HG03342 (cell line): ENCODE data around the gene HS3ST2.
"Not testable (repeated sequence)": the region's sequence is repeated elsewhere in the genome, so short reads cannot be mapped to it uniquely, and the experiment has no call there.

Experiments used
- ATAC-seq: cut with Tn5 transposase; IDR thresholded peaks from one replicate; pipeline ENCODE4 v1.9.1; 2021; ENCODE audit warnings: mild to moderate bottlenecking, moderate library complexity; ENCODE audit not compliant: unreplicated experiment

The HS3ST2 gene

GRCh38 chr16:22871861-22872260 lies 57.9 kb downstream of the HS3ST2 start:
- no peak for ATAC-seq

GRCh38 chr16:22874394-22874793 lies 60.4 kb downstream of the HS3ST2 start:
- no peak for ATAC-seq

DNA sequence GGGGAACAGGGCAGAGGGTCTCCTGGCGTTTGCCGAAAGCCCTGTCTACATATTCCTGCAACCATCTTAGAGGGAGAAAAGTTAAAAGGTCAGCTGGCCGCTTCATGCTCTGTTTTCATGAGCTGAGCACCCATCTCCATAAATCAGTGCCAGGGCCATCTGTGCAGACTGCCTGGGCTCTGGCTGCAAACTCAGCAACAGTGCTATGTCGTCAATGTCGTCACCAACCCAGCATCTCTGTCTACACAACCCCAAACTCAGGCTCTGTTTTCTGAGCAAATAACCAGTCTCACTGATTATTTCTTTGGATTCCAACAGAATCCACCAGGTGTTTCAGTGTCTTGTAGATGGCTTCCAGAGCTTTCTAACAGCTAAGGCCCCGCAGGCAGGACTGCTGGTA lies 65.0 kb downstream of the HS3ST2 start:
- no peak for ATAC-seq

DNA sequence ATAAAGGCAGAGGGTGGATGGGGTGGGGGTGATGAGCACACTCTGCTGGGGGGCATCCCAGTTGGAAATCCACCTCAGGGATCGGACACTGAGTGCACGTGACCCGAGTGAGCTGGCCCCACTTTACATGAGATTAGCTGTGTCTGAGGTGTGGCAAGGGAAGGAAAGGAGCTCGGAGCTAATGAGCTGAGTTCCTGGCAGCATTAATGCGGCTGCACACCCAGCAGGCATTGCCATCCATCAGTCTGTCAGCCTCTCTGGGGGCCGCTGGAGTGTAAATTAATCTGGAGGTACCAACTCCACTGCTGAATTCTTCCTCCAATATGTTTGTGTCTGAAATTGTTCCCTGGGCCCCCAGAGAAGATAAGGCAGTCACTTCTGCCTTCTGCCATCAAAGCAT lies 65.5 kb downstream of the HS3ST2 start:
- ATAC-seq = no peak

GRCh38 chr16:22882981-22883380 lies 69.0 kb downstream of the HS3ST2 start:
- ATAC-seq = no peak

DNA sequence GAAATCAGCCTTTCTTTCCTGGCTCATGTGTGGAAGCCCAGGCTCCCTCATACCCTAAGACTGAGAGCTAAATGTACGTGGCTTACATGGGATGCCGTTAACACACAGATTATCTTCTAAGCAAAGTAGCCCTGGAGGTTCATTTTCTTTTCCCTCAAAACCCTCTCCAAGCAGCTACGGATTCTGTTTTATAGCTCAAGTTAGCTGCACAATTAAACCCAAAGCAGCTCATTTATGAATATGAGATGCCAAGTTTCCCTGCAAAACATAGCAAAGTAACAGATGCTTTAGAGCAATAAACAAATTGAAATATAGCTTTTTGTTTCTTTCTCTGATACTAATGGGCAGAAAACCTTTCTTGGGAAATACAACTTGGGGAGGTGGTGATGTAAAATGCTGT lies 72.0 kb downstream of the HS3ST2 start:
- ATAC-seq = no peak

GRCh38 chr16:22886927-22887326 lies 73.0 kb downstream of the HS3ST2 start:
- ATAC-seq = no peak

GRCh38 chr16:22887445-22887844 lies 73.5 kb downstream of the HS3ST2 start:
- ATAC-seq = no peak

GRCh38 chr16:22888791-22889190 lies 74.8 kb downstream of the HS3ST2 start:
- ATAC-seq = no peak

DNA sequence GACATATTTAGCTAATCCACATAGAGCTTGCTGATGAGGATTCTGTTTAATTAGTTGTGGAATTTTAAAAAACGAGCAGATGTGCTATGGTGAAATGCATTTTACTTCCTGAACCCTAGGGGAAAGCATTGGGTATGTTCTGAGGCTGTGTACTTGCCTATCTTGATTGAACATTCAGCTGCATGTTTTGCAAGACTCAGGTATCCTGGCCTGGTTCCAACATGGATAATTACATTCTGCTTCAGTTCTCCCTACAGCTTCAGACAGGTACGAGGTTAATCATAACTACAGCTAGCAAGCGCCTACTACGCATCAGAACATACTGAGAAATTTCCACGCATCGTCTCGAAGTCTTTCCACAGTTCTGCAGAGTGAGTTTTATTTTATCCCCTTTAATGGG lies 77.0 kb downstream of the HS3ST2 start:
- no peak for ATAC-seq

- no peak for ATAC-seq
These were observed 83.2 kb downstream of the HS3ST2 start for GRCh38 chr16:22897184-22897583.

- no peak for ATAC-seq
These were observed 84.2 kb downstream of the HS3ST2 start for GRCh38 chr16:22898131-22898530.

DNA sequence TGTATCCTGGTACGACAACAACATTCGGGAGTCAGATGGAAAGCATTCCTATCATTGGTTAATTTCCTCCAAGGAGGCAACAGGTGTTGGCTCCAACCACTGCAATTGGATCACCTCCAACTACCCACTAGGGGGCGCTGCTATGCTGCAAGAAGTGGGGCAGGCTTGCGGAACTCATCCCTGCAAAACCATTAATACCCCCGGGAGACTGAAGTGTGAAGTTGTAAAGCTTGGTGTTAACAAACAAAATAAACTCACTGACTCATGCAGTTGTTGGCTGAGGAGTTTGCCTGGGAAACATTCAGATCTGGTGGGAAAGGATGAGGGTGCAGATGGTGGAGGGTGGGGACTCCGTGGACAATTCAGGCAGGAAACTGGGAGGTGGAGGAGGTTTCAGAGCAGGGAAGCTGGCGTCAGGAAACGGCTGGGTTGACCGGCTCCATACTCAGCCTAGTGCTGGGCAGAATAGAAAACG lies 84.9 kb downstream of the HS3ST2 start:
- ATAC-seq = no peak

GRCh38 chr16:22899567-22899966 lies 85.6 kb downstream of the HS3ST2 start:
- ATAC-seq = not testable (repeated sequence)

- no peak for ATAC-seq
These were observed 86.9 kb downstream of the HS3ST2 start for GRCh38 chr16:22900863-22901262.

DNA sequence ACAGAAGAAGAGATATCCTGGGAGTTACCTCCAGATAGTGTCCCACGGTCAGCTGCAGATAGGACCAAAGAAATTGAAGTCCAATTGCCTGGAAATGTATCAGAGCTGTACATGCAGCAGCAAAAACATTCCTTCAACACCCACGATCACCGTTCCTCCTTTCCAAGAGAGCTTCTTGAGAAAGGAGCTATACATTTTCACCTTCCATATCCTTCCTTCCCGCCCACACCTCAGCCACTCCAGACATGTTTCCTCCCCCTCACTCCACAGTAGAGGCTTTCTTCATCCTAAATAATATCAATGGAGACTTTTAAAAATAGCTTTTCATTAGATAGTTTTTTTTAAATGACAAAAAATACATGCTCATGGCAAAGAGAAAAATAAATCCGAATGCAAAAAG lies 87.6 kb downstream of the HS3ST2 start:
- ATAC-seq = no peak

DNA sequence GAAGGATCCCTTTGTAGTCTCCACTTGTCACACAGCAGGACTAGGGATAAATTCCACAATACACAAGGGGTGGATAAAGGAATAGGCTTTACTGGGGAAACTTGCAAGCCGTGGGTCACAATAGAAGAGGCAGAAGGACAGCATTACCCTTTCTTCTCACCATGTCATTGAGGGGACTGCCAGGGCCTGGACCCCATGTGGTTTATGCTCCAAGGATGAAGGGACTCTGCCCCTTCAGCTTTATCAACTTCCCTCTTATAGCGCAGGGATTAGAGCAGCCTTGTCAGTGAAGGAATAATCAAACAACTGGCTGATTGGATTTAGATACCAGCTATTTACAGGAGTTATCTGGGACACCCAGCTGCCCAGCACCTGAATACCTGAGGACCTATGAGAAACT lies 89.8 kb downstream of the HS3ST2 start:
- no peak for ATAC-seq

- no peak for ATAC-seq
These were observed 98.7 kb downstream of the HS3ST2 start for GRCh38 chr16:22912654-22913053.

DNA sequence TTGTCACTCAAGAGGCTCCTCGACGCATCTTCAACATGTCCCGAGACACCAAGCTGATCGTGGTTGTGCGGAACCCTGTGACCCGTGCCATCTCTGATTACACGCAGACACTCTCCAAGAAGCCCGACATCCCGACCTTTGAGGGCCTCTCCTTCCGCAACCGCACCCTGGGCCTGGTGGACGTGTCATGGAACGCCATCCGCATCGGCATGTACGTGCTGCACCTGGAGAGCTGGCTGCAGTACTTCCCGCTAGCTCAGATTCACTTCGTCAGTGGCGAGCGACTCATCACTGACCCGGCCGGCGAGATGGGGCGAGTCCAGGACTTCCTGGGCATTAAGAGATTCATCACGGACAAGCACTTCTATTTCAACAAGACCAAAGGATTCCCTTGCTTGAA lies 101.0 kb downstream of the HS3ST2 start:
- ATAC-seq = no peak

GRCh38 chr16:22923491-22923890 lies 109.5 kb downstream of the HS3ST2 start:
- no peak for ATAC-seq

DNA sequence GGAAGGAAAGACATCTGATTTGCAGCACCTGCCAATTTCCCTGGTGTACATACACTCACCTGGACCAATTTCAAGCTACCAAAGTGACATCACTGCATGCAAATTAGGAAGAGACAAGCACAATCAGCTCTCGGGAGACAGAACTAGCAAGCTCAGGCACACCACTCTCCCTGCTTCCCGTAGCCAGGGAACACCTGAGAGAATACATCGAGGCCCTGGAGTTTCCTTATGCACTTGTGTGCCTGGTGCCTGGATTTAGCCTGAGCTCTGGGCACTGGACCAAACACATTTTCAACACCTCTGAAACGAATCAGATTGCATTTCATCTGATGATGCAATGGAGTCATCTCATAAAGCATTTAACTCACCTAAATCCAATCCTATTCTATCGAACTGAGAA lies 110.5 kb downstream of the HS3ST2 start:
- no peak for ATAC-seq

DNA sequence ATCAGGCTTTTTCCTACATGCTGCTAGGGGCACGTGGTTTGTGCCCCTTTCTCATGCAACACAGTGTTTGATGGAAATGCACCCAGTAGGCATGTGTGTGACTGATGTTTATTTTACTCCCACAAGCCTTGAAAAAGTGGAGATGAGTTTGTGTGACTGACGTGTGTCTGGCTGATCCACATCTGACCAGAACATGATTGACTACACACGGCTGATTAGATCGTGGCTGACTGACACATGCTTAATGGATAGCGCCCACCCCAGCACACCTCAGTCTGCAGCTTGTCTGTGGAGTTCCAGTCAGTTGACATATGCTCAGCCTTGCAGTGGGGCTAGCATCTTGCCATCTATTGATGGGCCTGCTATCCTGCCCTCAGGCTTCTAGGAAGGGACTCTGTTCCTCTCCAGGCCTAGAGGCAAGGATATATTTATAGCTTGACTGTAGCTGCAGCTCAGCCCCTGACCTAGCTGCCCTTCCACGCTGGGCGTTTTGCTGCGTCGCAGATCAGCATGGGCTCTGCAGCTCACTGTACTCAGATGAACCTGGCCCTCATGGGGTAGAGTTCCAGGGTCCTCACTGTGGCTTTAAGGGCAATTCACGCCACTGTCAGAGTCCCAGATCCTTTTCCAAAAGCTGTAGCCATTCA lies 112.3 kb downstream of the HS3ST2 start:
- ATAC-seq = no peak

GRCh38 chr16:22927306-22927705 lies 113.3 kb downstream of the HS3ST2 start:
- no peak for ATAC-seq
